H1 (cell line): ENCODE measurements around the gene FICD.

Experiments
- CBX5 ChIP-seq: fragments of 300-800, 300-1000 bp; sonication (generic); IDR thresholded peaks from 2 replicates; pipeline ENCODE4 v1.7.1; 2016; ENCODE audit warnings: antibody characterized with exemption, low read length, low read depth
- CEBPB ChIP-seq: IDR thresholded peaks from 2 replicates; pipeline ENCODE4 v1.6.1; 2012; ENCODE audit warnings: low read depth, low read length
- CTCF ChIP-seq, 3 experiments: IDR thresholded peaks; 1 replicate in 2 of 3; 2 replicates in 1 of 3; pipeline versions ENCODE4 v1.5.1 to v1.6.1; 2011; ENCODE audit warnings: low read length in 3 of 3, mild to moderate bottlenecking in 3 of 3, inconsistent platforms in 2 of 3, low read depth in 1 of 3, moderate library complexity in 1 of 3; ENCODE audit not compliant: insufficient read depth in 1 of 3; ENCODE audit errors: control extremely low read depth in 1 of 3
- EP300 ChIP-seq, 2 experiments: IDR thresholded peaks; 1 replicate in 1 of 2; 2 replicates in 1 of 2; pipeline ENCODE4 v1.6.1; 2011 to 2012; ENCODE audit warnings: low read depth in 2 of 2, low read length in 2 of 2, mild to moderate bottlenecking in 2 of 2, borderline replicate concordance in 1 of 2, inconsistent platforms in 1 of 2, moderate library complexity in 1 of 2
- KDM4A ChIP-seq: IDR thresholded peaks from one replicate; pipeline ENCODE4 v1.7.1; 2012; ENCODE audit warnings: low read depth, mild to moderate bottlenecking, moderate library complexity, low read length, inconsistent platforms; ENCODE audit not compliant: severe bottlenecking
- MAX ChIP-seq: IDR thresholded peaks from 2 replicates; pipeline ENCODE4 v1.6.1; 2012; ENCODE audit warnings: inconsistent platforms
- NANOG ChIP-seq: IDR thresholded peaks from 2 replicates; pipeline ENCODE4 v1.6.1; 2011; ENCODE audit warnings: low read length, low read depth, mild to moderate bottlenecking, inconsistent platforms; ENCODE audit not compliant: insufficient read depth, poor library complexity, severe bottlenecking
- POLR2AphosphoS5 ChIP-seq: IDR thresholded peaks from 2 replicates; pipeline ENCODE4 v1.6.1; 2011; ENCODE audit warnings: low read depth, low read length
- SRF ChIP-seq: IDR thresholded peaks from 2 replicates; pipeline ENCODE4 v1.6.1; 2011; ENCODE audit warnings: mild to moderate bottlenecking, low read depth, low read length, moderate library complexity

- TF ChIP-seq CTCF (IDR thresholded peaks at IDR 0.05; ENCODE audit: control extremely low read depth in 1 of 3, insufficient read depth in 1 of 3, low read depth in 1 of 3, low read length in 3 of 3) (no peak), EP300 (IDR thresholded peaks at IDR 0.05; ENCODE audit: borderline replicate concordance in 1 of 2, low read depth in 2 of 2, low read length in 2 of 2) (no peak), KDM4A (no peak), CBX5 (no peak), SRF (no peak), MAX (no peak), POLR2AphosphoS5 (no peak), CEBPB (no peak), NANOG (no peak)
Observed at GRCh38 chr12:108551535-108551934, 36.5 kb downstream of the FICD start.
